Measurements from ENCODE around the gene ADAP1.

Gene ADAP1

GRCh38 chr7:972110-972509, 17.6 kb upstream of the ADAP1 start:
- TF ChIP-seq CTCF (IDR thresholded peaks at IDR 0.05; ENCODE audit: control insufficient read depth, extremely low read depth, insufficient read depth): no peak

GRCh38 chr7:970744-971143, 16.3 kb upstream of the ADAP1 start:
- TF ChIP-seq CTCF (IDR thresholded peaks at IDR 0.05; ENCODE audit: control insufficient read depth, extremely low read depth, insufficient read depth): no peak
- DNase-seq (ENCODE audit: low read depth): no peak
- H3K4me3 ChIP-seq (ENCODE audit: low read depth, low read length): no peak overlapping the region

More at GRCh38 chr7:972110-972509, 17.6 kb upstream of the ADAP1 start:
- no peak for DNase-seq (ENCODE audit: low read depth)
- no peak overlapping the region for H3K4me3 ChIP-seq (ENCODE audit: low read depth, low read length)

- DNase-seq (ENCODE audit: low read depth): no peak
- no peak for TF ChIP-seq CTCF (IDR thresholded peaks at IDR 0.05; ENCODE audit: control insufficient read depth, extremely low read depth, insufficient read depth)
- no peak overlapping the region for H3K4me3 ChIP-seq (ENCODE audit: low read depth, low read length)
Observed at GRCh38 chr7:969403-969802, 14.9 kb upstream of the ADAP1 start.

- no peak overlapping the region for H3K4me3 ChIP-seq (ENCODE audit: low read depth, low read length)
- no peak for TF ChIP-seq CTCF (IDR thresholded peaks at IDR 0.05; ENCODE audit: control insufficient read depth, extremely low read depth, insufficient read depth)
- DNase-seq (ENCODE audit: low read depth): no peak
Observed at GRCh38 chr7:968205-969105, 14.0 kb upstream of the ADAP1 start.

- TF ChIP-seq CTCF (IDR thresholded peaks at IDR 0.05; ENCODE audit: control insufficient read depth, extremely low read depth, insufficient read depth): no peak
- DNase-seq (ENCODE audit: low read depth): no peak
- no peak overlapping the region for H3K4me3 ChIP-seq (ENCODE audit: low read depth, low read length)
Observed at GRCh38 chr7:967361-968082, 13.0 kb upstream of the ADAP1 start.

- no peak for DNase-seq (ENCODE audit: low read depth)
- no peak overlapping the region for H3K4me3 ChIP-seq (ENCODE audit: low read depth, low read length)
- TF ChIP-seq CTCF (IDR thresholded peaks at IDR 0.05; ENCODE audit: control insufficient read depth, extremely low read depth, insufficient read depth): no peak
Observed at GRCh38 chr7:966291-967069, 12.0 kb upstream of the ADAP1 start.
